H1 (cell line): ENCODE results near the gene ITGAV. TPM values are rescaled to one million over a fixed set of nuclear protein-coding genes. Genes with fewer than 3 reads are reported as not detected.

Experiments used
- CTCF ChIA-PET: fragments of 300-600 bp; sonication (Branson Sonifier 250); formaldehyde crosslinking; loops from one replicate; lab custom pipeline; 2021; ENCODE audit not compliant: partially characterized antibody; lab: Charles Lee
- POLR2A ChIA-PET: fragments of 300-600 bp; sonication (Branson Sonifier 250); formaldehyde crosslinking; loops from one replicate; lab custom pipeline; 2021; ENCODE audit warnings: inconsistent platforms; ENCODE audit not compliant: partially characterized antibody; lab: Charles Lee
- DNase-seq, 2 experiments: peaks; one replicate each; pipeline versions ENCODE4 v3.0.0 to v3.0.0-alpha.2; 2010 to 2022; ENCODE audit warnings: low spot score in 2 of 2, low read depth in 1 of 2, mixed read lengths in 1 of 2
- FAIRE-seq: peaks from 2 replicates; lab custom pipeline; 2011; peaks lifted over from hg19 to GRCh38; lab: Jason Lieb, UNC
- H2AFZ ChIP-seq: 2 replicates; pipeline ENCODE4 v1.8.1; 2012; ENCODE audit warnings: low read length, inconsistent platforms
- H2AK5ac ChIP-seq: 2 replicates; pipeline ENCODE4 v1.6.1; 2013; ENCODE audit warnings: low read depth, low read length
- H2BK120ac ChIP-seq: replicated peaks from 2 replicates; pipeline ENCODE3; 2013; ENCODE audit warnings: low read depth, low read length, inconsistent platforms
- H2BK12ac ChIP-seq: 2 replicates; pipeline ENCODE4 v1.6.1; 2013; ENCODE audit warnings: low read depth, low read length
- H2BK15ac ChIP-seq: 2 replicates; pipeline ENCODE4 v1.6.1; 2013; ENCODE audit warnings: low read length
- H2BK20ac ChIP-seq: 2 replicates; pipeline ENCODE4 v1.6.1; 2013; ENCODE audit warnings: low read length
- H2BK5ac ChIP-seq: 2 replicates; pipeline ENCODE4 v1.6.1; 2013; ENCODE audit warnings: low read depth, low read length
- H3K14ac ChIP-seq: 2 replicates; pipeline ENCODE4 v1.6.1; 2013; ENCODE audit warnings: inconsistent platforms; ENCODE audit not compliant: insufficient read length
- H3K18ac ChIP-seq: 2 replicates; pipeline ENCODE4 v1.6.1; 2013; ENCODE audit warnings: low read length; ENCODE audit errors: extremely low read depth
- H3K23ac ChIP-seq: 2 replicates; pipeline ENCODE4 v1.6.1; 2013; ENCODE audit warnings: inconsistent platforms; ENCODE audit not compliant: insufficient read length
- H3K23me2 ChIP-seq: 2 replicates; pipeline ENCODE4 v1.6.1; 2013; ENCODE audit warnings: low read depth, low read length
- H3K27ac ChIP-seq: 2 replicates; pipeline ENCODE4 v1.6.1; 2011; ENCODE audit warnings: low read depth, low read length, inconsistent platforms
- H3K27me3 ChIP-seq, 4 experiments: replicated peaks in 1 of 4; 1 replicate in 1 of 4; 2 replicates in 3 of 4; pipeline versions ENCODE4 v1.6.1 to v1.8.1; 2011 to 2013; ENCODE audit warnings: low read length in 3 of 4, mild to moderate bottlenecking in 3 of 4, inconsistent platforms in 2 of 4, mixed read lengths in 2 of 4, moderate library complexity in 1 of 4; ENCODE audit not compliant: control insufficient read depth in 3 of 4, insufficient read depth in 3 of 4; ENCODE audit errors: extremely low read depth in 1 of 4
- H3K36me3 ChIP-seq, 4 experiments: 2 replicates each; pipeline versions ENCODE4 v1.6.1 to v1.8.1; 2011 to 2013; ENCODE audit warnings: mild to moderate bottlenecking in 4 of 4, low read length in 3 of 4, moderate library complexity in 2 of 4, control low read depth in 1 of 4, inconsistent platforms in 1 of 4; ENCODE audit not compliant: insufficient read depth in 4 of 4, control insufficient read depth in 2 of 4
- H3K4ac ChIP-seq: replicated peaks from 2 replicates; pipeline ENCODE3; 2013; ENCODE audit warnings: low read length, low read depth, mixed read lengths, inconsistent platforms; ENCODE audit not compliant: insufficient read length
- H3K4me1 ChIP-seq, 4 experiments: replicated peaks in 1 of 4; 1 replicate in 1 of 4; 2 replicates in 3 of 4; pipeline versions ENCODE4 v1.6.1 to v1.8.1; 2011 to 2013; ENCODE audit warnings: low read length in 3 of 4, inconsistent platforms in 2 of 4, mixed read lengths in 1 of 4; ENCODE audit not compliant: insufficient read depth in 4 of 4, control insufficient read depth in 3 of 4
- H3K4me2 ChIP-seq, 2 experiments: 2 replicates each; pipeline versions ENCODE4 v1.6.1 to v1.8.1; 2011 to 2013; ENCODE audit warnings: low read depth in 2 of 2, low read length in 2 of 2, control low read depth in 1 of 2, inconsistent platforms in 1 of 2, mild to moderate bottlenecking in 1 of 2; ENCODE audit not compliant: insufficient read depth in 1 of 2
- H3K4me3 ChIP-seq, 4 experiments: fragments of 200-600, 300-600 bp in 1 of 4; sonication (generic), shearing (Covaris generic), sonication (Bioruptor Twin) in 1 of 4; 2 replicates each; pipeline versions ENCODE4 v1.5.1 to v1.8.1; 2011 to 2016; ENCODE audit warnings: low read length in 4 of 4, low read depth in 3 of 4, control low read depth in 2 of 4, inconsistent platforms in 2 of 4, mild to moderate bottlenecking in 2 of 4, mixed read lengths in 1 of 4, moderate library complexity in 1 of 4; ENCODE audit not compliant: insufficient read depth in 2 of 4; ENCODE audit errors: extremely low read depth in 1 of 4
- H3K56ac ChIP-seq: replicated peaks from 2 replicates; pipeline ENCODE3; 2013; ENCODE audit warnings: low read depth, mild to moderate bottlenecking, mixed read lengths, low read length, inconsistent platforms; ENCODE audit not compliant: insufficient read length
- H3K79me1 ChIP-seq: 2 replicates; pipeline ENCODE4 v1.6.1; 2013; ENCODE audit warnings: low read depth, low read length, control low read depth
- H3K79me2 ChIP-seq, 2 experiments: 2 replicates each; pipeline versions ENCODE4 v1.6.1 to v1.8.1; 2012 to 2013; ENCODE audit warnings: low read length in 2 of 2, mild to moderate bottlenecking in 2 of 2, inconsistent platforms in 1 of 2; ENCODE audit not compliant: insufficient read depth in 2 of 2, control insufficient read depth in 1 of 2
- H3K9ac ChIP-seq, 4 experiments: replicated peaks in 1 of 4; 1 replicate in 1 of 4; 2 replicates in 3 of 4; pipeline versions ENCODE4 v1.6.1 to v1.8.1; 2011 to 2013; ENCODE audit warnings: low read depth in 3 of 4, low read length in 3 of 4, control low read depth in 2 of 4, mild to moderate bottlenecking in 2 of 4, moderate library complexity in 2 of 4, inconsistent platforms in 1 of 4; ENCODE audit errors: extremely low read depth in 1 of 4
- H3K9me3 ChIP-seq, 2 experiments: 2 replicates each; pipeline versions ENCODE4 v1.6.1 to v1.8.1; 2012 to 2013; ENCODE audit warnings: mild to moderate bottlenecking in 2 of 2, moderate library complexity in 2 of 2, control low read depth in 1 of 2, inconsistent platforms in 1 of 2, low read depth in 1 of 2, low read length in 1 of 2, mixed read lengths in 1 of 2; ENCODE audit not compliant: insufficient read depth in 2 of 2
- H4K20me1 ChIP-seq, 2 experiments: replicated peaks in 1 of 2; 2 replicates each; pipeline versions ENCODE3 to v1.8.1; 2011 to 2013; ENCODE audit warnings: inconsistent platforms in 2 of 2, low read length in 2 of 2, mild to moderate bottlenecking in 1 of 2; ENCODE audit not compliant: insufficient read depth in 2 of 2, control insufficient read depth in 1 of 2
- H4K5ac ChIP-seq: 2 replicates; pipeline ENCODE4 v1.6.1; 2013; ENCODE audit warnings: low read length, low read depth, mixed read lengths, inconsistent platforms; ENCODE audit not compliant: insufficient read length
- H4K8ac ChIP-seq: 2 replicates; pipeline ENCODE4 v1.8.0; 2013; ENCODE audit warnings: mild to moderate bottlenecking, moderate library complexity, low read length, inconsistent platforms; ENCODE audit not compliant: insufficient read depth; ENCODE audit errors: extremely low read depth
- H4K91ac ChIP-seq: replicated peaks from 2 replicates; pipeline ENCODE3; 2013; ENCODE audit warnings: low read length, mixed read lengths, inconsistent platforms; ENCODE audit not compliant: insufficient read length
- ASH2L ChIP-seq: fragments of 200-600, 300-600 bp; sonication (generic); IDR thresholded peaks from one replicate; pipeline ENCODE4 v1.7.1; 2017; ENCODE audit warnings: low read length
- CEBPB ChIP-seq: IDR thresholded peaks from 2 replicates; pipeline ENCODE4 v1.6.1; 2012; ENCODE audit warnings: low read depth, low read length
- HDAC2 ChIP-seq, 2 experiments: fragments of 300-600 bp in 1 of 2; sonication (generic) in 1 of 2; IDR thresholded peaks; 2 replicates each; pipeline ENCODE4 v1.6.1; 2011 to 2012; ENCODE audit warnings: low read depth in 2 of 2, low read length in 2 of 2, mild to moderate bottlenecking in 2 of 2, moderate library complexity in 2 of 2, borderline replicate concordance in 1 of 2, inconsistent platforms in 1 of 2
- JUN ChIP-seq: IDR thresholded peaks from 2 replicates; pipeline ENCODE4 v1.6.1; 2011; ENCODE audit warnings: low read depth, mild to moderate bottlenecking, improper control_type of control experiment, low read length
- ZNF274 ChIP-seq: IDR thresholded peaks from 2 replicates; pipeline ENCODE4 v1.7.0; 2012; ENCODE audit warnings: low read length, borderline replicate concordance; ENCODE audit errors: extremely low read depth
- WGBS, 2 experiments: shearing (Covaris generic) in 1 of 2; methylation state at CpG; one replicate each; pipeline versions ENCODE4 v1.1.6 to v1.1.7; 2013 to 2015; ENCODE audit warnings: low lambda C conversion rate in 2 of 2, mixed read lengths in 2 of 2, inconsistent platforms in 1 of 2, low coverage in 1 of 2, missing lambda C conversion rate in 1 of 2; ENCODE audit not compliant: insufficient replicate concordance in 2 of 2, insufficient coverage in 1 of 2, insufficient read length in 1 of 2; ENCODE audit errors: extremely low coverage in 1 of 2, missing lambda C conversion rate in 1 of 2; 5-methylcytosine and 5-hydroxymethylcytosine counted together
- polyA plus RNA-seq, 7 experiments: library from polyadenylated mRNA; depleted of rRNA in 3 of 7; stranded (reverse) in 5 of 7; unstranded in 2 of 7; fragments of >200 nt in 5 of 7; fragments of 200-250 nt in 2 of 7; gene quantifications; 1 replicate in 5 of 7; 2 replicates in 1 of 7; 4 replicates in 1 of 7; pipeline versions ENCODE4 v1.2.1 to v1.2.3, GENCODE V29; 2011 to 2013; ENCODE audit warnings: missing spikeins in 2 of 7, mixed read lengths in 2 of 7
- total RNA-seq: library from RNA; stranded (reverse); fragmentation: NEBNext Ultra II Directional; extraction: Animal tissue kit (Norgen Biotek cat#: 25700); gene quantifications from 2 replicates; pipeline ENCODE4 v1.2.1, GENCODE V29; 2021

The ITGAV gene
- total and polyA plus RNA-seq, 2 of the 8 experiments (the other 6 are each of a cell fraction or from before 2014, with no cell fraction given): 11.7 to 42.4 TPM

DNA sequence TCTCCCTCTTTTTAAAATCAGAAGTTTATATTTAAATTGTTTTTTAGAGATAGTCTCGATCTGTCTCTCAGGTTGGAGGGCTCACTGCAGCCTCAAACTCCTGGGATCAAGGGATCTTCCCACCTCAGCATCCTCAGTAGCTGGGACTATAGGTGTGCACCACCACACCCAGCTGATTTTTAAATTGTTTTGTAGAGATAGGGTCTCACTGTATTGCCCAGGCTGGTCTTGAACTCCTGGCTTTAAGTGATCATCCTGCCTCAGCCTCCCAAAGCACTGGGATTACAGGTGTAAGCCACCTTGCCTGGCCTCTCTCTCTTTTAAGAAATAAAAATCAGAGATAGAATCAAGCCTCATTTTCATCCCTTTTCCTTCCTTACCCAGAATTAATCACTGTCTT lies 126.1 kb downstream of the ITGAV start:
- Histone ChIP-seq H3K4ac (no peak overlapping the region), H2AFZ (no peak overlapping the region), H3K23me2 (no peaks in the 10 kb centered on the region), H3K14ac (no peak overlapping the region), H2BK15ac (no peak overlapping the region), H3K56ac (no peak overlapping the region), H3K4me3 (no peak overlapping the region), H4K20me1 (no peaks in the 10 kb centered on the region), H3K79me1 (0 out of 2 replicates have a peak, but pooled peaks cover 2% of the 10 kb centered on the region), H2BK5ac (no peak overlapping the region), H4K5ac (no peak overlapping the region), H2BK120ac (no peak overlapping the region), H3K23ac (no peak overlapping the region), H2BK20ac (no peak overlapping the region), H3K79me2 (peaks cover 0 to 16% of the 10 kb centered on the region in 2 experiments; a peak in 2 of 4 replicates), H3K9ac (no peak overlapping the region), H3K18ac (no peak overlapping the region), H4K91ac (no peak overlapping the region), H2BK12ac (no peak overlapping the region), H3K27me3 (no peaks in the 10 kb centered on the region), H3K4me1 (peaks cover 0 to 15% (median 7%) of the 10 kb centered on the region in 4 experiments; a peak in 4 of 7 replicates), H3K27ac (no peak overlapping the region), H3K9me3 (no peaks in the 10 kb centered on the region), H3K36me3 (no peaks in the 10 kb centered on the region; a peak in 1 of 8 replicates), H2AK5ac (no peak overlapping the region), H3K4me2 (no peak overlapping the region), H4K8ac (no peak overlapping the region)
- FAIRE-seq: no peak
- DNase-seq: no peak
- ChIA-PET CTCF (no interaction called here), POLR2A (no interaction called here)
- 80% methylated on average over 1 of the region's 1 CpG; no CpG with 5 or more reads in 1 of the 2 experiments for WGBS, 2 experiments
- TF ChIP-seq ZNF274 (no peak), ASH2L (no peak), CEBPB (no peak), JUN (no peak), HDAC2 (IDR thresholded peaks at IDR 0.05; ENCODE audit: borderline replicate concordance in 1 of 2, low read depth in 2 of 2, low read length in 2 of 2) (no peak)
